Middle frontal gyrus (tissue), 1 donor: Measurements from ENCODE around the gene CAMSAP3.
"Not testable (repeated sequence)": the region's sequence is repeated elsewhere in the genome, so short reads cannot be mapped to it uniquely, and the experiment has no call there.

ENCODE experiments used
- DNase-seq: peaks from one replicate; pipeline ENCODE4 v3.0.0-alpha.2; 2015; ENCODE audit warnings: low spot score; ENCODE audit errors: extremely low spot score

CAMSAP3 gene

DNA sequence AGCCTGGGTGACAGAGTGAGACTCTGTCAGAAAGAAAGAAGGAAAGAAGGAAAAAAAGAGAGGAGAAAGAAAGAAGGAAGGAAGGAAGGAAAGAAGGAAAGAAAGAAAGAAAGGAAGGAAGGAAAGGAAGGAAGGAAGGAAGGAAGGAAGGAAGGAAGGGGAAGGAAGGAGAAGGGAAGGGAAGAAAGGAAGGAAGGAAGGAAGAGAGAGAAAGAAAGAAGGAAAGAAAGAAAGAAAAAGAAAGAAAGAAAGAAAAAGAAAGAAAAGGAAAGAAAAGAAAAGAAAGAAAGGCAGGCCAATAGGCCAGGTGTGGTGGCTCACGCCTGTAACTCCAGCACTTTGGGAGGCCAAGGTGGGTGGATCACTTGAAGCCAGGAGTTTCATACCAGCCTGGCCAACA, 18.2 kb upstream of the CAMSAP3 start:
- not testable (repeated sequence) for DNase-seq

GRCh38 chr19:7578127-7578526, 17.5 kb upstream of the CAMSAP3 start:
- DNase-seq: no peak

DNA sequence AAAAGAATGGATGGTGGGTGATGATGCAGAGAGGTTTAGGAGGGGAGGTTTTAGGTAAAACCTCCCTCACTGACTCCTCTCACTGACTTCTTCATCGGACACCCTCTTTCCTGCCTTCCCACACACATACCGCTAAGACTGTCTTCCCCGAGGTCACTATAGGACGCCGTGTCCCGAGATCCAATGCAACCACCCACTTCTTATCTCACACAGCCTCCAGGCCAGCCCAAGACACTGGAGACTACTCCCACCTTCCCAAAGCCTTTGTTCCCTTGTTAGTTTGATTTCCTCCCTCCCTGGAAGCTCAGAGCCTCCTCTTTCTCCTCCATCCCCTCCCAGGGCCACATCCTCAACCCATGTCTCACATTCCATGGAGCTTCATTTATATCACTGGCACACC, 16.5 kb upstream of the CAMSAP3 start:
- no peak for DNase-seq

- no peak for DNase-seq
Measured at GRCh38 chr19:7582446-7582845, 13.2 kb upstream of the CAMSAP3 start.

GRCh38 chr19:7589822-7590221, 5.8 kb upstream of the CAMSAP3 start:
- no peak for DNase-seq

- no peak for DNase-seq
Measured at GRCh38 chr19:7590256-7590655, 5.4 kb upstream of the CAMSAP3 start.

GRCh38 chr19:7596211-7596937, 711 bp downstream of the CAMSAP3 start:
- no peak for DNase-seq

GRCh38 chr19:7597689-7598088, 2.0 kb downstream of the CAMSAP3 start:
- no peak for DNase-seq

- DNase-seq: no peak
Measured at GRCh38 chr19:7598180-7598579, 2.5 kb downstream of the CAMSAP3 start.

GRCh38 chr19:7600721-7601120, 5.1 kb downstream of the CAMSAP3 start:
- DNase-seq: no peak

DNA sequence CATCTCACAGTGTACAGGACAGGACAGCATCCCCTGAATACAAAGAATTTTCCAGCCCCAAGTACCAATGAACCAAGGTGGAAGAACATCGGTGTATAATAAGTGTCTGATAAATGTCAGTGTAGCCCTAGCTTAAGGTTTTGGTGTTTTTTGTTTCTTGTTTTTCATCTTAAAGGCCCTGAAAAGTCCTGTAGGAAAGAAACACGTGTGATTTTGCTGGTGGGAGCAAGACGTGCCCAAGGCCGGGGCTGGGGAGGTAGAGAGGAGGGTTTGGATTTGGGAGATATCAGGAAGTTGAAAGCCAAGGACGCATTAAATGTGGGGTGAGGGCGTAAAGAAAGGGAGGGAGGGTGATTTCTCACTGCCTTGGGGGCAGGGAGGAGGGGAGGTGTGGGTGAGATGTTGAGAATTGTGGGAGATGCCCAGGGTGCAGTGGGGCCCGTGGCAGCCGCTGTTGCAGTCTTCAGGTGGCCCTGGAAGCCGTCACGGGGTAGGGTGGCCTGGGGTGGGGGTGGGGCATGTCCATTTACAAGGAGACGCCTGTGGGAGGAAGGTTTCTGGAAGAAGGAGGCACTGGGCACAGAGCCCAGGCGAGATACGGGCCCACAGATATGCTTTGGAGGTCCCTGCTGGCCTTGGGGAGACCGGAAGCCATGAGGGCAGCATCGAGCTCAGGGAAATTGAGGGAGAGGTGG, 6.7 kb downstream of the CAMSAP3 start:
- no peak for DNase-seq

- no peak for DNase-seq
Measured at GRCh38 chr19:7602935-7603497, 7.4 kb downstream of the CAMSAP3 start.

DNA sequence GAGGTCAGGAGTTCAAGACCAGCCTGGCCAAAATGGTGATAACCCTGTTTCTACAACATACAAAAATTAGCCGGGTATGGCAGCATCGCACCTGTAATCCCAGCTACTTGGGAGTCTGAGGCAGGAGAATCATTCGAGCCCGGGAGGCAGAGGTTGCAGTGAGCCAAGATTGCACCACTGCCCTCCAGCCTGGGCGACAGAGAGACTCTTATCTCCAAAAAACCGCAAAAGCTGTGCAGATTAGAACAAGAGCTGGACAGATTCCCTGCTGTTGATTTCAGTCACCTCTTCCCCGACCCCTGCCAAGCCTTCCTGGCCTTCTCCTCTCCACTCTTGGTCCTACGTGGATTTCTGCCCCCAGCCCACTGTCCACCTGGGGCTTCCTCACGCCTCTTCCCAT, 8.3 kb downstream of the CAMSAP3 start:
- no peak for DNase-seq

DNA sequence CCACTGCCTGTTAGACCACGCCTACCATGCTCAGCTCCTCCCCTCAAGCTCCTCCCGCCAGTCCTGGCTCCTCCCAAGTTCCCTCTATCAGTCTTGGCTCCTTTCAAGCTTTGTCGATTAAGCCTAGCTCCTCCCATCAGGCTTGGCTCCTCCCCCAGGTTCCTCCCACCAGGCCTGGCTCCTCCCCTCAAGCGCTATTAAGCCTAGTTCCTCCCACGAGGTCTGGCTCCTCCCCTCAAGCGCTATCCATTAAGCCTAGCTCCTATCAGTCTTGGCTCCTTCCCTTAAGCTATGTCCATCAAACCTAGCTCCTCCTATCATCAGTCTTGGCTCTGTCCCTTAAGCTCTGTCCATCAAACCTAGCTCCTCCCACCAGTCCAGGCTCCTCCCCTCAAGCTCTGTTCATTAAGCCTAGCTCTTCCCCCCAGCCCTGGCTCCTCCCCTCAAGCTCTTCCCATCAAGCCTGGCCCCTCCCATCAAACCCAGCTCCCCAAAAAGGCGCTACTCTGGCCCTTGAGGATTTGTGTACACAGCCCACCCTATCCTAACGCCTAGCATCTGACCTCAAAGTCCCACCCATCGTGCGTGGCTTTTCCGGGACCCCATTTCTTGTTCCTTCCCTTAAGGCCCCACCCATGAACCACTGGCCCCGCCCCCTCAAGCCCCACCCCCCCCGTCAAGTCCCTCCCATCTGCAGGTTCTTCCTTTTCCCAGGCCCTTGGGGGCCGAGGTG, 10.0 kb downstream of the CAMSAP3 start:
- DNase-seq: no peak

DNA sequence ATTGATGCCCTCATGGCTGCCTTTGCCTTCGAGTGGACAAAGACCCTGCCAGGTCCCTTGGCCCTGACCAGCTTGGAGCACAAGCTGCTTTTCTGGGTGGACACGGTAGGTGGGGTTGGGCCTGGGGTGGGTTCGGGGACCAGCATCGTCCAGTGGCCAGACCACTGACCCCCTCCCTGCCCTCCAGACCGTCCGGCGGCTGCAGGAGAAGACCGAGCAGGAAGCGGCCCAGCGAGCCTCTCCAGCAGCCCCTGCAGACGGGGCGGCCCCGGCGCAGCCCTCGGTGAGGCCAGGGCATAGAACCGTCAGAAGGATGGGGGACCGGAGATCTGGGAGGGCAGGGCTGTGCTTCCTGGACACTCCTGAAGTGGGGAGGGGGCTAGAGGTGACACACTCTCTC, 10.6 kb downstream of the CAMSAP3 start:
- no peak for DNase-seq

GRCh38 chr19:7607212-7607873, 11.7 kb downstream of the CAMSAP3 start:
- DNase-seq: no peak

DNA sequence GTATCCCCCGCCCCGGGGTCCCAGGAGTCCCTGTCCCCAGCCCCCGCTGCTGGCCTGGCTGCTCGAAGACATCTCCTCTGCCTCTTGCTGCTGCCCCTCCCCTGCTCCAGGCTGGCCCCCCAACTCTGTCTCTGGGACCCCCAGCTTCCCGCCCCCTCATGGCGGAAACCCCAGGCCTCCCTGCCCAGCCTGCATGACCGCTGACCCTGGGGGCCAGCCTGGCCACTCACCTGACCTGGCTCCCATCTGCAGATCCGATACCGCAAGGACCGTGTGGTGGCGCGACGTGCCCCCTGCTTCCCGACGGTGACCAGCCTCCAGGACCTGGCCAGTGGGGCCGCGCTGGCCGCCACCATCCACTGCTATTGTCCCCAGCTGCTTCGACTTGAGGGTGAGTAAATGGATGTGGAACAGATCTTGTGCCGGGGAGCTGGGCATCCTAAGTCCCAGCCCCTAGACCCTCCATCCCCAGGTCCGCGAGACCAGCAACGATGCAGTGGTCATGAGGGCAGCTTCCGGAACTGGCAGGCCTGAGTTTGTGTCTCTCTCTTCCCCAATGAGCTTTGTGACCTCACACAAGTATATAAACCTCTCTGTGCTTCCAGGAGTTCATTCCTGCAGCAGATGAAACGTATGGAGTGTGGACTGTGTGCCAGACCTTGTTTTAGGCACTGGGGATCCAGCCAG, 12.4 kb downstream of the CAMSAP3 start:
- no peak for DNase-seq

DNA sequence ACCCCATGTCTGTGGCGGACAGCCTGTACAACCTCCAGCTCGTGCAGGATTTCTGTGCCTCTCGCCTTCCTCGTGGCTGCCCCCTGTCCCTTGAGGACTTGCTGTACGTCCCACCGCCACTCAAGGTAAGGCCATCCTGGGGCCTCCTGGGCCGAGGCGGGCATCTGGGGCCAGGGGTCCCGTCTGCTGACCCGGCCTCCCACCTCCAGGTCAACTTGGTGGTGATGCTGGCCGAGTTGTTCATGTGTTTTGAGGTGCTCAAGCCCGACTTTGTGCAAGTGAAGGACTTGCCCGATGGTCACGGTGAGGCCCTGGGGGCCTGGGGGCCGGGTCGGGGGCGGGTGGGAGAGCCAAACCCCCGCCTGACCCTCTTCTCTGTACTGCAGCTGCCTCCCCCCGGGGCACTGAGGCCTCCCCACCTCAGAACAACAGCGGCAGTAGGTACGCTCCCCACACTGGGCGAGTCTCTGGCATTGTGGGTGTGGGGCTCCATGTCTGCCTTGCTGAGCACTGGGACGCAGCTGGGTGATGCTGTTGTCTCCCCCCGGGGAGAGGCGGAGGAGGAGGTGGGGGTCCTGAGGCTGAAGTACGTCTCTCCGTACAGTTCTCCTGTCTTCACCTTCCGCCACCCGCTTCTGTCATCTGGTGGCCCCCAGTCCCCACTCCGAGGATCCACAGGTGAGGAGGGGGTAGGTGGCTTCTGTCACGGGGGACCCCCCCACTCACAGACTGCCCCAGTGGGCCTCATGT, 15.0 kb downstream of the CAMSAP3 start:
- DNase-seq: no peak

DNA sequence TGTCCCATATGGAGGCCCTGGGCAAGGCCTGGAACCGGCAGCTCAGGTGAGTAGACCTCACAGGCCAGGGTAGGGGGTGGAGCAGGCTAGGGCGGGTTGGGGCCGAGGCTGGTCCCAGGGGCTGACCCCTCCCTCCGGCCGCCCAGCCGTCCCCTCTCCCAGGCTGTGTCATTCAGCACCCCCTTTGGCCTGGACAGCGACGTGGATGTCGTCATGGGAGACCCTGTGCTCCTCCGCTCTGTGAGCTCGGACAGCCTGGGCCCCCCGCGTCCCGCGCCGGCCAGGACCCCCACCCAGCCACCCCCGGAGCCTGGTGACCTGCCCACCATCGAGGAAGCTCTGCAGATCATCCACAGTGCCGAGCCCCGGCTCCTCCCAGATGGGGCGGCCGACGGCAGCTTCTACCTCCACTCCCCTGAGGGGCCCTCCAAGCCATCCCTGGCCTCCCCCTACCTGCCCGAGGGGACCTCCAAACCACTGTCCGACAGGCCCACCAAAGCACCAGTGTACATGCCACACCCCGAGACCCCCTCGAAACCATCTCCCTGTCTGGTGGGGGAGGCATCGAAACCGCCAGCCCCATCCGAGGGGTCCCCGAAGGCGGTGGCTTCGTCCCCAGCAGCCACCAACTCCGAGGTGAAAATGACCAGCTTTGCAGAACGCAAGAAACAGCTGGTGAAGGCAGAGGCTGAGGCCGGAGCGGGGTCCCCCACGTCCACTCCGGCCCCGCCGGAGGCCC, 16.0 kb downstream of the CAMSAP3 start:
- DNase-seq: no peak
